HG03460 (cell line): ENCODE data around the gene KRT17.
"Not testable (repeated sequence)": the region's sequence is repeated elsewhere in the genome, so short reads cannot be mapped to it uniquely, and the experiment has no call there.

Experiments used
- ATAC-seq: cut with Tn5 transposase; IDR thresholded peaks from one replicate; pipeline ENCODE4 v1.9.1; 2021; ENCODE audit not compliant: unreplicated experiment

The KRT17 gene

GRCh38 chr17:41635121-41636097 lies 11.0 kb upstream of the KRT17 start:
- no peak for ATAC-seq

DNA sequence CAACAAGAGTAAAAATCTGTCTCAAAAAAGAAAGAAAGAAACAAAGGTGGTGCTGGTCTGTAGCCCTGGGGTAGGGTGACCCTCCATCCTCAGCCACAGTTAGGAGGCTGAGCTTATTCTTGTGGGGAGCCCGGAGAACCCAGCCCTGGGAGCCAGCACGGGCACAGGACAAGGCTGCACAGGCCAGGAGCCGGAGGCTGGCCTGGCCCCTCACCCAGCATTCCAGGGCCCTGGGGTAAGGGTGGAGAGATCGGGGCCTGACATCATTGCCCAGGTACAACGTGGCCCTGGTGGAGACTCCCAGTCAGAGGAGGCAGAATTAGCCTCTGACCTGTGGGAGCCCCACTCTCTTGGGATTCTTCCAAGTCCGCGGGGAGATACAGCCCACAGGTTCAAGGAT lies 10.3 kb upstream of the KRT17 start:
- no peak for ATAC-seq

- ATAC-seq = no peak
Observed at GRCh38 chr17:41633556-41634199, 9.3 kb upstream of the KRT17 start.

DNA sequence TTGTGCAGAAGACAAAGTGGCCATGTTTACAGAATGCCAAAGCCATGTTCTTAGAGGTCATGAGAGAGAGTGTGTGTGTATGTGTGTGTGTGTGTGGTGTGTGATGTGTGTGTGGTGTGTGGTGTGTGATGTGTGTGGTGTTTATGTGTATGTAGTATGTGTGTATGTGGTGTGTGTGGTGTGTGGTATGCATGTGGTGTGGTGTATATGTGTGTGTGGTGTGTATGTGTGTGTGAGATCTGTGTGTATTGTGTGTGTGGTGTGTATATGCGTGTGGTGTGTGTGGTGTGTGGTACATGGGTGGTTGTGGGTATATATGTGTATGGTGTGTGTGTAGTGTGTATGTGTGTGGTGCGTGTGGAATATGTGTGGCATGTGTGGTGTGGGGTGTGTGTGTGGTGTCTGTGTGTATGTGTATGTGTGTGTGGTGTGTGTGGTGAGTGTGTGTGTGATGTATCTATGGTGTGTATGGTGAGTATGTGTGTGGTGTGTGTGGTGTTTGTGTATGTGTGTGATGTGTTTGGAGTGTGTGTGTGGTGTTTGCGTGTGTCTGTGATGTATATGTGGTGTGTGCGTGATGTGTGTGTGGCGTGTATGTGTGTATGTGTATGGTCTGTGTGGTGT lies 8.2 kb upstream of the KRT17 start:
- no peak for ATAC-seq

DNA sequence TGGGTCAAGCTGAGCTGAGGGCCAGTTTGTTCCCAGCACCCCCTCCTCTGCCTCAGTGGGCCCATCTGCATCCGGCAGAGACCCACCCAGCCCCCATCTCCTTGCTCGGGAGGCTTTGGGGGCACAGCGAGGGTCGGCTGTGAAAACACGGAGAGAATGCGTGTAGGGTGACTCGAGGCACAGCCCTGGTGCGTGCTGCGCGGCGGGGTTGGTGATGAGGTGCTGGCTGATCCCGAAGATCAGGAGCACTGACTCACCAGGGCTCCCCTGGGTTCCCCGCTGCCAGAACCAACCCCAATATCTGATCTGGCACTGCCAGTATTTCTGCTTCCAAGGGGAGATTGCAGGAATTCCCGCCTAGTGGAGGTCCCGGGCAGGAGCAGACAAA lies 7.5 kb upstream of the KRT17 start:
- ATAC-seq = no peak

DNA sequence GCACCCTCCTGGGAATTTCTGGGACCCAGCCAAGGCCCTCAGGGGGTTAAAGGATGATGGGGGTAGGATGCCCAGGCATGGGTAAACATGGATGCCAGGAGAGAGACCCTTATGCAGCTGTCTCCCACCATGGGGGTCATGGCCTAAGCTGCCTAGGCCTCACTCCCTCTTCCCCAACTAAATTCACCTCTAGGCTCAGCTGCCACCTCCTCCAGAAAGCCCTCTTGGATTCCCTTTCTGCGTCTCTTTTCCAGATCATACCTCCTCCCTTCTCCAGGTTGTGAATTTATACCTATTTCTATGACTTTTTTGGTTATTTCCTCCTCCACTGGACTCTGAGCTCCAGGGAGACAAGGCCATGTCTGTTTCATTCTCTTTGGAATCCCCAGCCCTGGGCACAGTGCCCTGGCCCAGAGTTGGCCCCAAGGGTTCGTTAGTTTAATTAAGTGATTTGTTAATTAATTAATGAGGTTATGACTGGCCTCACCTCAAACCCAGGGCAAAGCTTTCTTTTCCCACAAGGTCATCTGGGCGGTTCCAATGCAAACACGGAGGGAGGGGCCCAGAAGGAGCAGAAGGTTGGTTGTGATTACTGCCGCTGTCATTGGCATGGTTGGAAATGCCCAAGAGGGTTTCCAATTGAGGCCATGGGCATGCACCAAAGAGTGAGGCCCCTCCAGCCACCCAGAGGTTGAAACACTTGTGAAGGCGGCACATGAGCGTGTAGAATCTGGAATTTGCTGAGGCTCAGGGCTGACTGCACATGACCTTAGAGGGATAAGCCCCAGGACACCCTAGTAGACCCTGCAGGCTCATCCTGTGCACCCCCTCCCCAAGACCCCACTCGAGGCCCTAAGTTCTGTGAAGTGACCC lies 6.9 kb upstream of the KRT17 start:
- ATAC-seq = no peak

DNA sequence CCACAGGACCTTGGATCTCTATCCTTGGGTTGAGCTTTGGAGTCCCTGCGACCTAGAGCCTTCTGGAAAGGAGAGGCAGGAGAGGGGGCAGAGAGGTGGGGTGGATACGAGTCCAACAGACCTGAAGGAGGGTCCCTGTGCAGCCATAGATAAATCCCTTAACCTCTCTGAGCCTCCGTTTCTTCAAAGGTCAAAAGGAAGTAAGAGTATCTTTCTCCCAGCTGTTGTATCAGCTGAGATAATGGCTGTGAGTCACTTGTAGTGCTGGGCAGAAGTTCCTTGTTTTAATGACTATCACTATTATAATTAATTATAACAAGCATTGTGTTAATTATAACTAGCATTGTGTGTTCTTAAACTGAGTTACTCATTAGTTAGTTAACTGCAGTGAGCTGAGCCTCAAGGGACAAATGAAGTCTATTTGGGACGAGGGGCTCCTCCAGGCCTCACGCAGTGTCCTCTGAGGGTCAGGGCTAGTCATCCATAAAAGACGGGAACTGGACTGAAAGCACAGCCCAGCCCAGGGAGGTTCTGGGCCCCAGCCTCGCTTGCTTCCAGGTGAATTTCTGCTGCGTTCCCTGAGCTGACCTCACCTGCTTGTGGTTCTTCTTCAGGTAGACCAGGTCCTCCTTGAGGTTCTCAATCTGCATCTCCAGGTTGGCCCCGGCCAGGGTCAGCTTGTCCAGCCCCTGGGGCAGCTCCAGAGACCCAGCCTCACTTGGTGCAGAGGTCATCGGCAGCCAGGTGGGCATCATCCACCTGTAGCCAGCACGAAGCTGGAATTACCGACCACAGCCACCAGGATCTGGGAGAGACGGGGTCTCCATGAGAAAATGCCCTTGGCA lies 5.7 kb upstream of the KRT17 start:
- ATAC-seq = no peak

DNA sequence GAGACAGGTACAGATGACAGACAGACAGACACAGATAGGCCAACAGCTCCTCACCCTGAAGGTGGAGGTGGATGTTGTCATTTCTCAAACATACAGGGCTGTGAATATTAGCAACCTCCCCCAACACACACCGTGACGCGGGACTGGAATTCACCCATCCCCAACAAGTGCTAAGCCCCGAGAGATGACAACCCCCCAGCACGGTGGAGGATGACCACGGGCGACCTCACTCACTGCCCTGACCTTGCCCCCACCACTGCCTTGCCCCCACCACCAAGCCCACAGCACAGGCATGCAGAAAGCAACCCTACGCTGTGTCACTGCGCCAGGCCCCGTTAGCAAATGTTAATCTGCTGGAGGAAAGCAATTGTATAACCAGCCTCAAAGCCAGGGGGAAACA lies 4.9 kb upstream of the KRT17 start:
- ATAC-seq = no peak

GRCh38 chr17:41628621-41629255 lies 4.4 kb upstream of the KRT17 start:
- not testable (repeated sequence) for ATAC-seq

GRCh38 chr17:41628073-41628370 lies 3.6 kb upstream of the KRT17 start:
- ATAC-seq = not testable (repeated sequence)

- no peak for ATAC-seq
Observed at GRCh38 chr17:41627316-41628072, 3.1 kb upstream of the KRT17 start.

GRCh38 chr17:41626914-41627295 lies 2.5 kb upstream of the KRT17 start:
- not testable (repeated sequence) for ATAC-seq

DNA sequence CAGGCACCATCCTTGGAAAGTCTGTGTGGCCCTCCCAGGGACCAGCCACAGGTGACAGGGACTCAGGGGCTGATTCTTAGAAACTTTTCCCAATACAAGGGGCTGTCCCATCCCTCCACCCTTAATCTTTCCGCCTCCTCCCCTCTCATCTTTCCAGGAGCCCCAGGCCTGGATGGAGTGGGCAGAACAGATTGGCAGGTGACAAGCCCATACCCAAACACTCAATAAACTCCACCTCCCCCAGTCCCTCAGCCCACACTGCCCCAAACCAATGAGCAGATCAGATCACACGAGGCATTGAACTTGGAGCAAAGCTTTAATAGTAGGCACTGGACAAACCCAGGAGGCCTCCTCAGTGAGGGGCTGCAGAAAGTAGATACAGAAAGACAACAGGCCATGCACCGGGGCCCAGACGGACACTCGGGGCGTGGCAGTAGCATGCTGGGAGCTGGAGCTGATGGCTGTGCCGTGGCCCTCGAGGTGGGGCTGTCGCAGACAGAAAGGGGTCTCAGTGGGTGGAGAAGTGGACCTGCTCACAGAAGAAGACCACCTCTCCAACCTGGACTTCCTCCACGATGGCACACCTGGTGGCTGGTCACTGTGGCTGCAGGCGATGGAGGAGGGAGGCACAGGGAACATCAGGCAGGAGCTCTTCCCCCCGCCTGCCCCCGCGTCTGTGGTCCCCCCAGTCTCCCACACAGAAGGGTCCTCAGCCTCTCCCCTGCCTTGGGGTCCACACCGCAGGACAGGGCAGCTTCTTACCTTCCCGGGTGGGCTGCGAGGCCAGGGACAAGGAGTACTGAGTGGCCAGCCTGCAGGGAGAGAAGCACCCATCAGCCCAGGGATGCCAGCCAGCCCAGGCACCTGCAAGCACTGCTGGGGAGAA lies 1.9 kb upstream of the KRT17 start:
- ATAC-seq = not testable (repeated sequence)

GRCh38 chr17:41625602-41626001 lies 1.2 kb upstream of the KRT17 start:
- no peak for ATAC-seq

- not testable (repeated sequence) for ATAC-seq
Observed at GRCh38 chr17:41623184-41623861, 1.1 kb downstream of the KRT17 start.

DNA sequence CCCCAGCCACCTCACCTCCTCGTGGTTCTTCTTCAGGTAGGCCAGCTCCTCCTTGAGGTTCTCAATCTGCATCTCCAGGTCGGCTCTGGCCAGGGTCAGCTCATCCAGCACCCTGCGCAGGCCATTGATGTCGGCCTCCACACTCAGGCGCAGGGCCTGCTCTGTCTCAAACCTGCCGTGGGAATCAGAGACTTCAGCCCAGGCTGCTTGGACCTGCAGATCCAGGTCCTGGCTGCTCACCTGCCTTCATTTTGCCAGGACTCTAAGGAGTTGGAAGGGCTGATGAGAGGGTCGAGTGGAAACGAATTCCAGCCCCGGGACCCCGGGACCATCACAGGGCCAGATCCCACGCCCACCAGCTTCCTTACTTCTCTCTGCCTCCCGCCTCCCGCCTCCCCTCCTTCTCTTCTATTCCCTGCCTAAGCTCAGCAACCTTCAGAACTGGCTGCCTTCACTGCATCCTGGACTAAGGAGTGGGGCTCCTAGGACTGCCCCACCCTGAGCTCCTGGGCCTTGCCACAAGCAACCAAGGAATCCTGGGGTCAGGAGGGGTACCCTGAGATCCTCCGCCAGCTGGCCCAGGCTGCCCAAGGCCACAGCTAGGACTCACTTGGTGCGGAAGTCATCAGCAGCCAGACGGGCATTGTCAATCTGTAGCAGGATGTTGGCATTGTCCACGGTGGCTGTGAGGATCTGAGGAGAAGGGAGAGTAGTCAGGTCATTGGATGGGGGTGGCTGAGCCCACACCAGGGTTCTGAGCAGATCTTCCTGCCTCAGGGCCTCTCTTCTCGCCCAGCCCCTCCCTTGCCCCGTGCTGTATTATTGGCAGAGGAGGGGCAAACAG lies 1.8 kb downstream of the KRT17 start:
- not testable (repeated sequence) for ATAC-seq
